Measurements from ENCODE around the gene CRISPLD2. TPM values are rescaled to one million over a fixed set of nuclear protein-coding genes. Genes with fewer than 3 reads are reported as not detected.

CRISPLD2 gene
- total and polyA plus RNA-seq, 2 donors from 2014 or later = 4.8 to 108 TPM

- no peak overlapping the region for H3K9ac ChIP-seq (ENCODE audit: low read length in 3 of 3)
- FAIRE-seq = no peak
- intact Hi-C loops (cut with DNase I) = no loop called here
- peaks cover 0 to 6% (median 0%) of the 10 kb centered on the region in 3 donors for H3K4me1 ChIP-seq (ENCODE audit: control insufficient read depth in 2 of 3, insufficient read depth in 2 of 3, low read depth in 1 of 3, low read length in 3 of 3)
- no peak for DNase-seq
- H3K36me3 ChIP-seq (ENCODE audit: control insufficient read depth in 2 of 3, insufficient read depth in 3 of 3, low read length in 3 of 3) = no peaks in the 10 kb centered on the region
- H3K9me3 ChIP-seq (ENCODE audit: control insufficient read depth in 2 of 3, insufficient read depth in 1 of 3, low read length in 3 of 3) = no peaks in the 10 kb centered on the region
- no peaks in the 10 kb centered on the region for H3K27me3 ChIP-seq (ENCODE audit: control insufficient read depth, insufficient read depth, low read length)
- TF ChIP-seq CTCF (IDR thresholded peaks at IDR 0.05; ENCODE audit: borderline replicate concordance, extremely low read depth, insufficient read depth) = no peak
- no peak overlapping the region for H3K27ac ChIP-seq (ENCODE audit: low read depth in 2 of 2, low read length in 2 of 2)
- no peak overlapping the region for H3K4me3 ChIP-seq (ENCODE audit: low read length in 3 of 3)
These were observed 30.4 kb upstream of the CRISPLD2 start for GRCh38 chr16:84789431-84789830.

- Histone ChIP-seq H3K27me3 (ENCODE audit: control insufficient read depth, insufficient read depth, low read length) (no peaks in the 10 kb centered on the region), H3K4me3 (ENCODE audit: low read length in 3 of 3) (no peak overlapping the region), H3K4me1 (ENCODE audit: control insufficient read depth in 2 of 3, insufficient read depth in 2 of 3, low read depth in 1 of 3, low read length in 3 of 3) (peaks cover 0 to 6% (median 0%) of the 10 kb centered on the region in 3 donors), H3K9ac (ENCODE audit: low read length in 3 of 3) (no peak overlapping the region), H3K36me3 (ENCODE audit: control insufficient read depth in 2 of 3, insufficient read depth in 3 of 3, low read length in 3 of 3) (no peaks in the 10 kb centered on the region), H3K27ac (ENCODE audit: low read depth in 2 of 2, low read length in 2 of 2) (no peak overlapping the region), H3K9me3 (ENCODE audit: control insufficient read depth in 2 of 3, insufficient read depth in 1 of 3, low read length in 3 of 3) (no peaks in the 10 kb centered on the region)
- DNase-seq = no peak
- FAIRE-seq = no peak
- intact Hi-C loops (cut with DNase I) = no loop called here
- no peak for TF ChIP-seq CTCF (IDR thresholded peaks at IDR 0.05; ENCODE audit: borderline replicate concordance, extremely low read depth, insufficient read depth)
These were observed 29.5 kb upstream of the CRISPLD2 start for GRCh38 chr16:84790301-84790700.

- no peak overlapping the region for H3K4me3 ChIP-seq (ENCODE audit: low read length in 3 of 3)
- H3K27ac ChIP-seq (ENCODE audit: low read depth in 2 of 2, low read length in 2 of 2) = no peak overlapping the region
- H3K27me3 ChIP-seq (ENCODE audit: control insufficient read depth, insufficient read depth, low read length) = no peaks in the 10 kb centered on the region
- FAIRE-seq (no peak), DNase-seq (no peak)
- TF ChIP-seq CTCF (IDR thresholded peaks at IDR 0.05; ENCODE audit: borderline replicate concordance, extremely low read depth, insufficient read depth) = no peak
- H3K9ac ChIP-seq (ENCODE audit: low read length in 3 of 3) = no peak overlapping the region
- no peaks in the 10 kb centered on the region for H3K9me3 ChIP-seq (ENCODE audit: control insufficient read depth in 2 of 3, insufficient read depth in 1 of 3, low read length in 3 of 3)
- H3K4me1 ChIP-seq (ENCODE audit: control insufficient read depth in 2 of 3, insufficient read depth in 2 of 3, low read depth in 1 of 3, low read length in 3 of 3) = peaks cover 0 to 6% (median 0%) of the 10 kb centered on the region in 3 donors
- H3K36me3 ChIP-seq (ENCODE audit: control insufficient read depth in 2 of 3, insufficient read depth in 3 of 3, low read length in 3 of 3) = no peaks in the 10 kb centered on the region
- intact Hi-C loops (cut with DNase I) = no loop called here
These were observed 28.7 kb upstream of the CRISPLD2 start for GRCh38 chr16:84791088-84791487.

GRCh38 chr16:84791501-84791900, 28.3 kb upstream of the CRISPLD2 start:
- H3K9ac ChIP-seq (ENCODE audit: low read length in 3 of 3) = no peak overlapping the region
- no peaks in the 10 kb centered on the region for H3K9me3 ChIP-seq (ENCODE audit: control insufficient read depth in 2 of 3, insufficient read depth in 1 of 3, low read length in 3 of 3)
- intact Hi-C loops (cut with DNase I) = no loop called here
- DNase-seq = no peak
- H3K27ac ChIP-seq (ENCODE audit: low read depth in 2 of 2, low read length in 2 of 2) = no peak overlapping the region
- H3K36me3 ChIP-seq (ENCODE audit: control insufficient read depth in 2 of 3, insufficient read depth in 3 of 3, low read length in 3 of 3) = no peaks in the 10 kb centered on the region
- peaks cover 0 to 3% (median 0%) of the 10 kb centered on the region in 3 donors for H3K4me1 ChIP-seq (ENCODE audit: control insufficient read depth in 2 of 3, insufficient read depth in 2 of 3, low read depth in 1 of 3, low read length in 3 of 3)
- no peak overlapping the region for H3K4me3 ChIP-seq (ENCODE audit: low read length in 3 of 3)
- no peaks in the 10 kb centered on the region for H3K27me3 ChIP-seq (ENCODE audit: control insufficient read depth, insufficient read depth, low read length)
- TF ChIP-seq CTCF (IDR thresholded peaks at IDR 0.05; ENCODE audit: borderline replicate concordance, extremely low read depth, insufficient read depth) = no peak
- FAIRE-seq = no peak

Measured in kidney (tissue), 14 donors.